ENCODE data around the gene NT5DC2.

NT5DC2 gene

DNA sequence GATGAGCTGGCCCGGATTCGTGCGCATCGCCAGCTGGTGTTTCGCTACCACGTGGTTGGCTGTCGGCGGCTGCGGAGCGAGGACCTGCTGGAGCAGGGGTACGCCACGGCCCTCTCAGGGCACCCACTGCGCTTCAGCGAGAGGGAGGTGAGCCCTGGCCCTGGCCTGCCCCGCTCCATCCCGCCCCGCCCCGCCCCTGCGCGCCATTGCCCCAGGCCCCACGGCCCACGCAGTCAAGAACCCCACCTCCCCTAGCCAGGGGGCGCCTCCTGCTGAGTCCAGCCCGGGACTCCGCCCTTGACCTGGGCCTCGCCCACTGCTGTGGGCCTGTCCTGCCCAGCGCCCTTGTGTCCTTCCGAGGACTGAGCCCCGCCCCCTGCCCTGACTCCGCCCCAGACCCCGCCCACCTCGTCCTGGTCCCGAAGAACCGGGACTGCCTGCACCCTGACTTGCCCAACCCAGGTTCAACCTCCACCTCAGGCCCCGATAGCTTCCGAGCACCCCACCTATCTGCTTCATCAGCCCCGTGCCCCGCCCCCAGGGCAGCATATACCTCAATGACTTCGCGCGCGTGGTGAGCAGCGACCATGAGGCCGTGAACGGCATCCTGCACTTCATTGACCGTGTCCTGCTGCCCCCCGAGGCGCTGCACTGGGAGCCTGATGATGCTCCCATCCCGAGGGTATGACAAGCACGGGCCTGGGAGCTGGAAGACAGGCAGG lies 14.8 kb downstream of the NT5DC2 start:
- DNase-seq (ENCODE audit: low spot score in 2 of 2) (no peak), ATAC-seq (replicated peaks; ENCODE audit: extremely low read depth, poor library complexity, severe bottlenecking) (no peak)
- no peak overlapping the region for H3K27ac Mint-ChIP-seq (ENCODE audit: low read depth)
- H3K4me1 Mint-ChIP-seq, result no peaks in the 10 kb centered on the region
- H3K27me3 Mint-ChIP-seq, result no peaks in the 10 kb centered on the region
- peaks cover 2% of the 10 kb centered on the region for H3K36me3 Mint-ChIP-seq (ENCODE audit: insufficient read depth)
- no peaks in the 10 kb centered on the region for H3K9me3 Mint-ChIP-seq
- no peak overlapping the region for H3K4me3 Mint-ChIP-seq

DNA sequence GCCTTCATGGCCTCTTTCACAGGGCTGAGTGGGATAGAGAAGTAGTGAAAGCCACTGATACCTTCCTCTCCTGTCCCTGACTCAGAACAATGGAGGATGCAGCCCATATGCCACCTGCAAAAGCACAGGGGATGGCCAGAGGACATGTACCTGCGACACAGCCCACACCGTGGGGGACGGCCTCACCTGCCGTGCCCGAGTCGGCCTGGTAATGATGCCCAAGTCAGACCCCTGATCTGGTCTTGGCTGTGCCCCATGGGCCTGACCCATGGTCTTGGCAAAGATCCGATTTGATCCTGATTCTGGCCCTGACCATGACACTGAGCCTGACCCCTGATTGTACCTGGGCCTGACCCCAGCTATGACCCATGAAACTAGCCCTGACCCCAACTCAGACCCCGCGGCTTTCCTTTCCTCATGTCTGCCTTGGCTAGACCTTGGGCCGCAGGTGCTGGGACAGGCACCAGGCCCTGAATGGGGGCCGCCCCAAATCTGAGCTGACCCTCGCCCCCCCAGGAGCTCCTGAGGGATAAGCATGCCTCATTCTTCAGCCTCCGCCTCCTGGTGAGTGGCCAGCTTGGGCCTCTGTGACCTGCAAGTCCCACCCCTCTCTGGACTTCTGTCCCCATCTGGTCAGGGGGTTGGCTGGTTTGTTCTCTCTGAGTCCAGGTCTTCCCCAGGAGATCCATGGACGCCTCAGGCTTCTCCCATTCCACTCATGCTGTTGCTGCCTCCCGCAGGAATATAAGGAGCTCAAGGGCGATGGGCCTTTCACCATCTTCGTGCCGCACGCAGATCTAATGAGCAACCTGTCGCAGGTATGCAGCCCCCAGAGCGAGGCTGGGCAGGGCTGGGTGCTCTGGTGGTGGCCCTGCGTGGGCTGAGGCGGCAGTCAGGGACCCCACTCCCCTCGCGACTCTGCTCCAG lies 15.6 kb downstream of the NT5DC2 start:
- ATAC-seq (replicated peaks; ENCODE audit: extremely low read depth, poor library complexity, severe bottlenecking) (no peak), DNase-seq (ENCODE audit: low spot score in 2 of 2) (no peak)
- Mint-ChIP-seq H3K4me1 (no peaks in the 10 kb centered on the region), H3K36me3 (ENCODE audit: insufficient read depth) (peaks cover 2% of the 10 kb centered on the region), H3K4me3 (no peak overlapping the region), H3K27me3 (no peaks in the 10 kb centered on the region), H3K9me3 (no peaks in the 10 kb centered on the region), H3K27ac (ENCODE audit: low read depth) (no peak overlapping the region)

DNA sequence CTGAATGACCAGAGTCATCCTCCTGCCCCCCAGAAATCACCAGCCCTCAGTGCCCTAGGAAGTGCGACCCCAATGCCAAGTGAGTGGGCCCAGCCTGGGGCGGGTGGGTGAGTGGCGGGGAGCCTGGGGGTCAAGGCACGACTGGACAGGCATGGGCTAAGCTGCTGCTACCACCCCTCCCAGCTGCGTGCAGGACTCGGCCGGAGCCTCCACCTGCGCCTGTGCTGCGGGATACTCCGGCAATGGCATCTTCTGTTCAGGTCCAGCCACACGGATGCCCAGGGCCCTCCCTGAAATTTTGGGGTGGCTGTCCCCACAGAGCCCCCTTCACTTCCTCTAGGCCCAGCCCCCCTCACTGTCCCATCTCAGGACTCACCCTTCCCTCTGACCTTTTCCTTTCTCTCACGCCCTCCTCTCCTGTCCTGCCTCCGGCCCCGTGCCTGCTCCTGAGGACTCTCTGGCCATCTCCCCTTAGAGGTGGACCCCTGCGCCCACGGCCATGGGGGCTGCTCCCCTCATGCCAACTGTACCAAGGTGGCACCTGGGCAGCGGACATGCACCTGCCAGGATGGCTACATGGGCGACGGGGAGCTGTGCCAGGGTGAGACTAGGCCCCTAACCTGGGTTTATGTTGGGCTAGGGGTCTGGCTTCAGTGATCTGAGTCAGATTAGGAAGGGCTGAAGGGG lies 17.0 kb downstream of the NT5DC2 start:
- Mint-ChIP-seq H3K27me3 (no peaks in the 10 kb centered on the region), H3K4me1 (no peaks in the 10 kb centered on the region), H3K36me3 (ENCODE audit: insufficient read depth) (peaks cover 2% of the 10 kb centered on the region), H3K4me3 (no peak overlapping the region), H3K27ac (ENCODE audit: low read depth) (no peak overlapping the region), H3K9me3 (no peaks in the 10 kb centered on the region)
- no peak for DNase-seq (ENCODE audit: low spot score in 2 of 2)
- ATAC-seq (replicated peaks; ENCODE audit: extremely low read depth, poor library complexity, severe bottlenecking), result no peak

GRCh38 chr3:52515192-52515591 lies 18.5 kb downstream of the NT5DC2 start:
- Mint-ChIP-seq H3K9me3 (no peaks in the 10 kb centered on the region), H3K4me3 (no peak overlapping the region), H3K36me3 (ENCODE audit: insufficient read depth) (no peaks in the 10 kb centered on the region), H3K27me3 (no peaks in the 10 kb centered on the region), H3K27ac (ENCODE audit: low read depth) (no peak overlapping the region), H3K4me1 (no peaks in the 10 kb centered on the region)
- DNase-seq (ENCODE audit: low spot score in 2 of 2) (no peak), ATAC-seq (replicated peaks; ENCODE audit: extremely low read depth, poor library complexity, severe bottlenecking) (no peak)

DNA sequence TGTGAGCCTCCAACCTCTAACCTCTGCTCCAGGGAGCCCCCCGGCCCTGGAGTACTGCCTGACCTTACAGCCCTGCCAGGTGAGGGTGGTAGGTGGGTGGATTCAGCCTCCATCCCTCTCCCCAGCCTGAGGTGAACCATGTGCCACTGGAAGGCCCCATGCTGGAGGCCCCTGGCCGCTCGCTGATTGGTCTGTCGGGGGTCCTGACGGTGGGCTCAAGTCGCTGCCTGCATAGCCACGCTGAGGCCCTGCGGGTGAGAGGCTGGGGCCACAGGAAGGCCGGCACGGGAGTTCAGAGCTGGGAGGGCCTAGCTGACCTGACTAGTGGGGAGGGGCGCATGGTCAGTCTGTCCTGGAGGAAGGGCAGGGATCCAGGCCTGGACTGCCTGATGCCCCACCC lies 19.1 kb downstream of the NT5DC2 start:
- H3K27ac Mint-ChIP-seq (ENCODE audit: low read depth), result no peak overlapping the region
- no peaks in the 10 kb centered on the region for H3K9me3 Mint-ChIP-seq
- ATAC-seq (replicated peaks; ENCODE audit: extremely low read depth, poor library complexity, severe bottlenecking), result no peak
- no peak for DNase-seq (ENCODE audit: low spot score in 2 of 2)
- H3K27me3 Mint-ChIP-seq, result no peaks in the 10 kb centered on the region
- no peaks in the 10 kb centered on the region for H3K36me3 Mint-ChIP-seq (ENCODE audit: insufficient read depth)
- H3K4me1 Mint-ChIP-seq, result no peaks in the 10 kb centered on the region
- no peak overlapping the region for H3K4me3 Mint-ChIP-seq

DNA sequence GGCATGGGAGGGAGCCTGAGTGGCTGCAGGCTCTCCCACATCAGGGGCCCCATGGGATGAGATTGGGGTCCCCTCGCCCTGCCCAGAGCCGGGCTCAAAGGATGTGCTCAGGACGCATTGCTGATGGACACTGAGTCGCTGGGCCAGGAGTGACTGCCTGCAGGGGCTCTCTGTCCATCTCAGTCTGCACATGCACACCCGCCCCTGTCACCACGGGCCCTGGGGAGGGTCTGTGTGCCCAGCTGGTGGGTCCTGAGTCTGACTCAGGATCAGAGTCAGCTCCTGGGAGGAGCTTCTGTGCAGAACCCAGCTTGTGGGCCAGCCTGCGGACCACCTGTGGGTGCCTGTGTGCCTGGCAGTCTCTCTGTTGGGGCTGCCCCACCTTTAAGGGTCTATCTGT lies 20.4 kb downstream of the NT5DC2 start:
- ATAC-seq (replicated peaks; ENCODE audit: extremely low read depth, poor library complexity, severe bottlenecking) (no peak), DNase-seq (ENCODE audit: low spot score in 2 of 2) (no peak)
- Mint-ChIP-seq H3K4me1 (no peaks in the 10 kb centered on the region), H3K27ac (ENCODE audit: low read depth) (no peak overlapping the region), H3K36me3 (ENCODE audit: insufficient read depth) (no peaks in the 10 kb centered on the region), H3K4me3 (no peak overlapping the region), H3K9me3 (no peaks in the 10 kb centered on the region), H3K27me3 (no peaks in the 10 kb centered on the region)

GRCh38 chr3:52512727-52513126 lies 20.9 kb downstream of the NT5DC2 start:
- Mint-ChIP-seq H3K9me3 (no peaks in the 10 kb centered on the region), H3K4me1 (no peaks in the 10 kb centered on the region), H3K4me3 (no peak overlapping the region), H3K36me3 (ENCODE audit: insufficient read depth) (no peaks in the 10 kb centered on the region), H3K27ac (ENCODE audit: low read depth) (no peak overlapping the region), H3K27me3 (no peaks in the 10 kb centered on the region)
- no peak for ATAC-seq (replicated peaks; ENCODE audit: extremely low read depth, poor library complexity, severe bottlenecking)
- DNase-seq (ENCODE audit: low spot score in 2 of 2), result no peak

DNA sequence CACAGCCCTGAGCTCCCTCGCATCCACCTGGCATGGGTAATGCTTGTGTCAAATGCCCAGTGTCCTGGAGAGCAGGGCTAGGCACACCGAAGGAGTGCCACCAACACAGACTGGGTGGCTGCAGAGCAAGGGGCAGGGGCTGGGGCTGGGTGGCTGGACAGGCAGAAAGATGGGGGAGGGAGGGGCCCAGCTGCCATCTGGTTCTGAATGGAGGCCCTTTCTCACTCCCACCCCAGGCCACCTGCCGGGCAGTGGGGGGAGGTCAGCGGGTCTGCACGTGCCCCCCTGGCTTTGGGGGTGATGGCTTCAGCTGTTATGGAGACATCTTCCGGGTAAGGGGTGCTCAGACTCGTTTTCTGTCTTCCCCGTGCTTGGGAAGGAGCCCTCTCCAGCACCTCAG lies 21.6 kb downstream of the NT5DC2 start:
- Mint-ChIP-seq H3K9me3 (no peaks in the 10 kb centered on the region), H3K27me3 (no peaks in the 10 kb centered on the region), H3K36me3 (ENCODE audit: insufficient read depth) (no peaks in the 10 kb centered on the region), H3K4me3 (no peak overlapping the region), H3K4me1 (no peaks in the 10 kb centered on the region), H3K27ac (ENCODE audit: low read depth) (no peak overlapping the region)
- no peak for ATAC-seq (replicated peaks; ENCODE audit: extremely low read depth, poor library complexity, severe bottlenecking)
- no peak for DNase-seq (ENCODE audit: low spot score in 2 of 2)

DNA sequence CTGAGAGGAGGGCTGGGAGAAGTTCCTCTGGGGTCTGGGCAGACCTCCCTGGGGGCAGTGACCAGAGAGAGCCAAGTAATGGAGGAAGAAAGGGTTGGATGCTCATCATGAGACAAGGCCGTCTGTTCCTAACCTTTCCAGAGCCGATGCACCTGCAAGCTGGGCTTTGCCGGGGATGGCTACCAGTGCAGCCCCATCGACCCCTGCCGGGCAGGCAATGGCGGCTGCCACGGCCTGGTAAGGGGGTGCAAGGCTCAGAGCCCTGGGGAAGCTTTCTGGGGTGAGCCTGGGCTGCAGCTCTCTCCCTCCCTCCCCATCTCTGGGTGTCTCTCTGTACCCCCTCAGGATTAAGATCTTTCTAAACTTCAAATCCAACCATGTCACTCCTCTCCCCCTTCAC lies 22.1 kb downstream of the NT5DC2 start:
- no peaks in the 10 kb centered on the region for H3K36me3 Mint-ChIP-seq (ENCODE audit: insufficient read depth)
- no peaks in the 10 kb centered on the region for H3K4me1 Mint-ChIP-seq
- no peak overlapping the region for H3K4me3 Mint-ChIP-seq
- no peaks in the 10 kb centered on the region for H3K9me3 Mint-ChIP-seq
- no peak for DNase-seq (ENCODE audit: low spot score in 2 of 2)
- no peak for ATAC-seq (replicated peaks; ENCODE audit: extremely low read depth, poor library complexity, severe bottlenecking)
- no peaks in the 10 kb centered on the region for H3K27me3 Mint-ChIP-seq
- H3K27ac Mint-ChIP-seq (ENCODE audit: low read depth), result no peak overlapping the region

DNA sequence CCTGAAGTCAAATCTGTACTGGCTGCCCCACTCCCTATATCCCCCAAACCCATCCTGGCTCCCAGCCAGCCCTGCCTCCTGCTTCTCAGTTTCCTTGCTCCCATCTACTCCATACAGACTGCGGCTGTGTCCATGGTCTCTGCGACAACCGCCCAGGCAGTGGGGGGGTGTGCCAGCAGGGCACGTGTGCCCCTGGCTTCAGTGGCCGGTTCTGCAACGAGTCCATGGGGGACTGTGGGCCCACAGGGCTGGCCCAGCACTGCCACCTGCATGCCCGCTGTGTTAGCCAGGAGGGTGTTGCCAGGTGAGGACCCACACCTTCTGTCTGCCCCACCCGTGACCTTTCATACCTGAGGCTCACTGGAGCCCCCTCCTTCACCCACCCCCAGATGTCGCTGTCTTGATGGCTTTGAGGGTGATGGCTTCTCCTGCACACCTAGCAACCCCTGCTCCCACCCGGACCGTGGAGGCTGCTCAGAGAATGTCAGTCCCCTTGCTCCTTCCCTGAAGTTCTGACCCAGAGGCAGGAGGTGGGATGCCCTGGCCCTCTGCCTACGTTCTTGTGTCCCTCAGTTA lies 23.8 kb downstream of the NT5DC2 start:
- Mint-ChIP-seq H3K27ac (ENCODE audit: low read depth) (no peak overlapping the region), H3K27me3 (no peaks in the 10 kb centered on the region), H3K4me1 (no peaks in the 10 kb centered on the region), H3K9me3 (no peaks in the 10 kb centered on the region), H3K36me3 (ENCODE audit: insufficient read depth) (no peaks in the 10 kb centered on the region), H3K4me3 (no peak overlapping the region)
- DNase-seq (ENCODE audit: low spot score in 2 of 2) (no peak), ATAC-seq (replicated peaks; ENCODE audit: extremely low read depth, poor library complexity, severe bottlenecking) (no peak)

DNA sequence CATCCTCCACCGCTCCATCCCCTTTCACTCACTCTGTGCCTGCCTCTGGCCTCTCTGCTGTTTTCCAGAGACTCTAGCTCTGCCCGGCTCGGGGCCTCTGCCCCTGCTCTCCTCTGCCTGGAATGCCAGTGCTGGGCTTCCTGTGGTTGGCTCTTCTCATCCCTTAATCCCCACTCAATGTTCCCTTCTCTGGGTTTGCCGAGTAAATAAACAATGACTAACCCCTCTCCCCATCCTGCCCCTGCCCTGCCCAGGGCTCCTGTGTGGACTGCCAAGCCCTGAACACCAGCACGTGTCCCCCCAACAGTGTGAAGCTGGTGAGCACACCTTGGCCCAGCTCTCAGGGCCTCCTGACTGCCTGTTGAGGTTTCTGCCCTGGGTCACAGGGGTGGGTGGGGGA lies 26.3 kb downstream of the NT5DC2 start:
- no peak overlapping the region for H3K4me3 Mint-ChIP-seq
- no peaks in the 10 kb centered on the region for H3K36me3 Mint-ChIP-seq (ENCODE audit: insufficient read depth)
- H3K27me3 Mint-ChIP-seq, result no peaks in the 10 kb centered on the region
- ATAC-seq (replicated peaks; ENCODE audit: extremely low read depth, poor library complexity, severe bottlenecking) (no peak), DNase-seq (ENCODE audit: low spot score in 2 of 2) (no peak)
- no peaks in the 10 kb centered on the region for H3K9me3 Mint-ChIP-seq
- no peaks in the 10 kb centered on the region for H3K4me1 Mint-ChIP-seq
- no peak overlapping the region for H3K27ac Mint-ChIP-seq (ENCODE audit: low read depth)

GRCh38 chr3:52506266-52506966 lies 27.2 kb downstream of the NT5DC2 start:
- DNase-seq (ENCODE audit: low spot score in 2 of 2) (no peak), ATAC-seq (replicated peaks; ENCODE audit: extremely low read depth, poor library complexity, severe bottlenecking) (no peak)
- Mint-ChIP-seq H3K27me3 (no peaks in the 10 kb centered on the region), H3K27ac (ENCODE audit: low read depth) (no peak overlapping the region), H3K4me3 (no peak overlapping the region), H3K36me3 (ENCODE audit: insufficient read depth) (no peaks in the 10 kb centered on the region), H3K4me1 (no peaks in the 10 kb centered on the region), H3K9me3 (no peaks in the 10 kb centered on the region)

Data from central memory CD8-positive, alpha-beta T cell (primary cell).